Measurements from ENCODE around the gene HAO2. TPM values are rescaled to one million over a fixed set of nuclear protein-coding genes. Genes with fewer than 3 reads are reported as not detected.

HAO2 gene
- total and polyA plus RNA-seq, 12 donors = 0.17 to 4.8 (median 0.86) TPM; not detected in 4

DNA sequence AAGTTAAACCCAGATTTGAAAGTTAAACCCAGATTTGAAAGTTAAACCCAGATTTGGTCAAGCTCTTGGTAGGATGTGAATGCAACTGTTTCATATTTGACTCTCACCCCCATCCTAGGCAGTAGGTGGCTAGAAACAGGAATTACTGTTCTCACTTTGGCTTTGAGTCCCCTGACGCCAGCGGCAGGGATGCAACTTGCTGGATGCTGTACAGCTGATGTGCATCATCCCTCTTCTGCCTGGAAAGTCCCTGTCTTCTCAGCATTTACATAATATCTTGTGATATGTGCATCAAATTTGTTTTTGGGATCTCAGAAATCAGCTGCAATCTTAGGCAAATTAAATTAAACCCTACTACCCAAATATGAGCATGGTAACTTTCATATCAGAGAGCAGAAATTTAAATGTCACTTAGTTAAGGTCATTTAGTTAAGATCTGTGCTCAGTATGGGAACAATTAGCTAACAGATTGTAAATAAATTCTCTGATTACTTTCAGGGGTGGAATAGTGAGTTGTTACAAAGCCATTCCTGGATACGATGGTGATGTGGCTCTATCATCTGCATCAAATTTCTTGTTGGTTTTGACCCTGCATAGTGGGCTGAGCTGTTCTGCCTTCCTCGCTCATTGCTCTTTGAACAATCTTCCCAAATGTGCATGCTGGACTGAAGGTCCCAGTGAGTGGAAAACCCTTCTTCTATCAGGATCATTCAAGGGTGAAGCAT lies 6.8 kb upstream of the HAO2 start:
- DNase-seq = no peak
- Histone ChIP-seq H3K27ac (no peak overlapping the region), H3K27me3 (no peaks in the 10 kb centered on the region), H3K9me3 (replicated peaks in 1 of 3) (no peaks in the 10 kb centered on the region), H3K36me3 (replicated peaks in 1 of 2) (no peaks in the 10 kb centered on the region), H3K4me1 (replicated peaks in 1 of 2) (no peaks in the 10 kb centered on the region), H3K4me3 (no peak overlapping the region)
- whole genome bisulfite sequencing, 4 donors = 88 to 94% (median 93%) methylated on average over 4 of the region's 4 CpGs
- intact Hi-C loops (cut with DNase I) = loop anchor here in 1 of 2 donors (5.0 to 10.0 kb wide), 2 partner anchors 79 to 1207 kb away; no protein-coding TSS in a partner anchor
- TF ChIP-seq, protein P1, sequence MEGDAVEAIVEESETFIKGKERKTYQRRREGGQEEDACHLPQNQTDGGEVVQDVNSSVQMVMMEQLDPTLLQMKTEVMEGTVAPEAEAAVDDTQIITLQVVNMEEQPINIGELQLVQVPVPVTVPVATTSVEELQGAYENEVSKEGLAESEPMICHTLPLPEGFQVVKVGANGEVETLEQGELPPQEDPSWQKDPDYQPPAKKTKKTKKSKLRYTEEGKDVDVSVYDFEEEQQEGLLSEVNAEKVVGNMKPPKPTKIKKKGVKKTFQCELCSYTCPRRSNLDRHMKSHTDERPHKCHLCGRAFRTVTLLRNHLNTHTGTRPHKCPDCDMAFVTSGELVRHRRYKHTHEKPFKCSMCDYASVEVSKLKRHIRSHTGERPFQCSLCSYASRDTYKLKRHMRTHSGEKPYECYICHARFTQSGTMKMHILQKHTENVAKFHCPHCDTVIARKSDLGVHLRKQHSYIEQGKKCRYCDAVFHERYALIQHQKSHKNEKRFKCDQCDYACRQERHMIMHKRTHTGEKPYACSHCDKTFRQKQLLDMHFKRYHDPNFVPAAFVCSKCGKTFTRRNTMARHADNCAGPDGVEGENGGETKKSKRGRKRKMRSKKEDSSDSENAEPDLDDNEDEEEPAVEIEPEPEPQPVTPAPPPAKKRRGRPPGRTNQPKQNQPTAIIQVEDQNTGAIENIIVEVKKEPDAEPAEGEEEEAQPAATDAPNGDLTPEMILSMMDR (IDR thresholded peaks at IDR 0.05) = no peak
- TF ChIP-seq POLR2A (IDR thresholded peaks at IDR 0.05) = no peak

- 90 to 93% (median 92%) methylated on average over 6 to 7 of the region's 7 CpGs for WGBS, 4 donors
- Histone ChIP-seq H3K36me3 (replicated peaks in 1 of 2) (no peaks in the 10 kb centered on the region), H3K27me3 (no peaks in the 10 kb centered on the region), H3K9me3 (replicated peaks in 1 of 3) (no peaks in the 10 kb centered on the region), H3K4me1 (replicated peaks in 1 of 2) (no peaks in the 10 kb centered on the region), H3K27ac (no peak overlapping the region), H3K4me3 (no peak overlapping the region)
- intact Hi-C loops (cut with DNase I) = loop anchor here in 1 of 2 donors (5.0 to 10.0 kb wide), 2 partner anchors 81 to 1208 kb away; no protein-coding TSS in a partner anchor
- DNase-seq = no peak
- TF ChIP-seq POLR2A (IDR thresholded peaks at IDR 0.05) = no peak
- TF ChIP-seq, protein P1 (IDR thresholded peaks at IDR 0.05) = no peak
Measured at GRCh38 chr1:119363162-119363561, 5.4 kb upstream of the HAO2 start.

- Histone ChIP-seq H3K9me3 (replicated peaks in 1 of 3) (no peaks in the 10 kb centered on the region), H3K27me3 (no peaks in the 10 kb centered on the region), H3K4me3 (no peak overlapping the region), H3K27ac (no peak overlapping the region), H3K36me3 (replicated peaks in 1 of 2) (no peaks in the 10 kb centered on the region), H3K4me1 (replicated peaks in 1 of 2) (no peaks in the 10 kb centered on the region)
- TF ChIP-seq, protein P1 (IDR thresholded peaks at IDR 0.05) = no peak
- TF ChIP-seq POLR2A (IDR thresholded peaks at IDR 0.05) = no peak
- WGBS, 4 donors = 74 to 86% (median 79%) methylated on average over 4 of the region's 4 CpGs
- intact Hi-C loops (cut with DNase I) = loop anchor here (5.0 to 10.0 kb wide), 3 partner anchors 82 to 1210 kb away; no protein-coding TSS in a partner anchor
- DNase-seq = no peak
Measured at GRCh38 chr1:119364640-119365039, 3.9 kb upstream of the HAO2 start.

DNA sequence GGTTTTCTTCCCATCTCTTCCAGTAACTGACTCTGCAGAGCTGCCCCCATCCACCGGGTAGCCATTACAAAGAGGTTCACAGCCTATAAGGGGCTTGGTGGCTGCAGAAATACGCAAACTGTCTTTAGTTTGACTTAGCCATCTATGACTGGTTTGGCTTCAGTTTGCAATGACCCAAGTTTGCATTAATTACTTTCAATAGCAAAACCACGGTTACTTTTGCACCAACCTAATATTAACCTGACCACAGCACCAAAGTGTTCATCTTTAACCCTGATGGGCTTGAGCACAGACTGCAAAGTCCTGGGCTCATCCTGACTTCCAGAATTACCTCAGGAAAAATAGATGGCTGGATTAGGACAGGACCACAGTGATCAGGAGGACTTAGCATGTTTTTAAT lies 2.2 kb upstream of the HAO2 start:
- intact Hi-C loops (cut with DNase I) = loop anchor here (5.0 to 10.0 kb wide), 2 partner anchors 89 to 1212 kb away; no protein-coding TSS in a partner anchor
- Histone ChIP-seq H3K27me3 (no peaks in the 10 kb centered on the region), H3K36me3 (replicated peaks in 1 of 2) (no peaks in the 10 kb centered on the region), H3K9me3 (replicated peaks in 1 of 3) (no peaks in the 10 kb centered on the region), H3K27ac (no peak overlapping the region), H3K4me1 (replicated peaks in 1 of 2) (no peaks in the 10 kb centered on the region), H3K4me3 (no peak overlapping the region)
- TF ChIP-seq, protein P1 (IDR thresholded peaks at IDR 0.05) = no peak
- no peak for TF ChIP-seq POLR2A (IDR thresholded peaks at IDR 0.05)
- DNase-seq = no peak
- 85 to 95% (median 93%) methylated on average over 3 of the region's 3 CpGs for WGBS, 4 donors

Measured in adrenal gland (tissue), 12 donors.